H9 (cell line): Measurements from ENCODE around the gene DSCAM. TPM values are rescaled to one million over a fixed set of nuclear protein-coding genes. Genes with fewer than 3 reads are reported as not detected.

Source experiments
- DNase-seq: peaks from one replicate; pipeline ENCODE4 v3.0.0-alpha.2; 2017
- H2AFZ ChIP-seq: one replicate; pipeline ENCODE4 v1.6.1; 2013; ENCODE audit warnings: mild to moderate bottlenecking, low read length, control low read depth, moderate library complexity
- H2AK5ac ChIP-seq: 2 replicates; pipeline ENCODE4 v1.6.1; 2013; ENCODE audit warnings: low read length, control low read depth, mixed read lengths; ENCODE audit not compliant: insufficient read length
- H2BK120ac ChIP-seq: one replicate; pipeline ENCODE4 v1.6.1; 2013; ENCODE audit warnings: low read depth, mild to moderate bottlenecking, low read length, control low read depth, inconsistent platforms; ENCODE audit not compliant: poor library complexity, severe bottlenecking
- H2BK12ac ChIP-seq: 2 replicates; pipeline ENCODE4 v1.6.1; 2013; ENCODE audit warnings: low read length, control low read depth, mixed read lengths, low read depth; ENCODE audit not compliant: insufficient read length
- H2BK15ac ChIP-seq: 2 replicates; pipeline ENCODE4 v1.6.1; 2013; ENCODE audit warnings: low read depth, low read length, control low read depth
- H2BK20ac ChIP-seq: one replicate; pipeline ENCODE4 v1.6.1; 2013; ENCODE audit warnings: low read depth, mild to moderate bottlenecking, low read length, control low read depth, inconsistent platforms; ENCODE audit not compliant: poor library complexity, severe bottlenecking
- H2BK5ac ChIP-seq: 2 replicates; pipeline ENCODE4 v1.6.1; 2013; ENCODE audit warnings: low read length, control low read depth, mixed read lengths; ENCODE audit not compliant: insufficient read length
- H3K14ac ChIP-seq: 2 replicates; pipeline ENCODE4 v1.6.1; 2013; ENCODE audit warnings: low read length, control low read depth; ENCODE audit not compliant: insufficient read depth
- H3K18ac ChIP-seq: 2 replicates; pipeline ENCODE4 v1.6.1; 2013; ENCODE audit warnings: low read depth, mild to moderate bottlenecking, mixed read lengths, low read length, control low read depth; ENCODE audit not compliant: insufficient read length
- H3K23ac ChIP-seq: 2 replicates; pipeline ENCODE4 v1.6.1; 2013; ENCODE audit warnings: low read length, control low read depth, mixed read lengths, low read depth; ENCODE audit not compliant: insufficient read length
- H3K23me2 ChIP-seq: 2 replicates; pipeline ENCODE4 v1.6.1; 2013; ENCODE audit warnings: low read depth, mild to moderate bottlenecking, mixed read lengths, low read length, control low read depth; ENCODE audit not compliant: insufficient read length, poor library complexity, severe bottlenecking
- H3K27ac ChIP-seq: 2 replicates; pipeline ENCODE4 v1.5.1; 2013; ENCODE audit warnings: low read length, control low read depth, mixed read lengths, low read depth; ENCODE audit not compliant: insufficient read length
- H3K27me3 ChIP-seq: 2 replicates; pipeline ENCODE4 v1.6.1; 2013; ENCODE audit warnings: low read length, control low read depth, inconsistent platforms; ENCODE audit not compliant: insufficient read depth
- H3K4ac ChIP-seq: 2 replicates; pipeline ENCODE4 v1.6.1; 2013; ENCODE audit warnings: low read depth, mild to moderate bottlenecking, control low read depth, inconsistent platforms, low read length, moderate library complexity
- H3K4me1 ChIP-seq: 2 replicates; pipeline ENCODE4 v1.6.1; 2013; ENCODE audit warnings: low read length, control low read depth, inconsistent platforms; ENCODE audit not compliant: insufficient read depth
- H3K4me2 ChIP-seq: 2 replicates; pipeline ENCODE4 v1.6.1; 2013; ENCODE audit warnings: low read length, control low read depth, mixed read lengths; ENCODE audit not compliant: insufficient read length, insufficient read depth
- H3K56ac ChIP-seq: 2 replicates; pipeline ENCODE4 v1.6.1; 2013; ENCODE audit warnings: low read depth, mild to moderate bottlenecking, mixed read lengths, low read length, control low read depth; ENCODE audit not compliant: insufficient read length
- H3K79me1 ChIP-seq: 2 replicates; pipeline ENCODE4 v1.6.1; 2013; ENCODE audit warnings: low read depth, mild to moderate bottlenecking, moderate library complexity, low read length, control low read depth, inconsistent platforms; ENCODE audit not compliant: insufficient read depth, poor library complexity, severe bottlenecking
- H3K79me2 ChIP-seq: 2 replicates; pipeline ENCODE4 v1.6.1; 2013; ENCODE audit warnings: low read length, control low read depth, inconsistent platforms; ENCODE audit not compliant: insufficient read depth
- H3K9ac ChIP-seq: 2 replicates; pipeline ENCODE4 v1.6.1; 2013; ENCODE audit warnings: low read length, control low read depth, mixed read lengths; ENCODE audit not compliant: insufficient read length; ENCODE audit errors: extremely low read depth
- H3K9me3 ChIP-seq: one replicate; pipeline ENCODE4 v1.6.1; 2013; ENCODE audit warnings: low read depth, low read length, inconsistent platforms; ENCODE audit not compliant: control insufficient read depth
- H3T11ph ChIP-seq: one replicate; pipeline ENCODE4 v1.6.1; 2013; ENCODE audit warnings: mild to moderate bottlenecking, low read length, control low read depth, inconsistent platforms
- H4K20me1 ChIP-seq: one replicate; pipeline ENCODE4 v1.6.1; 2013; ENCODE audit not compliant: control insufficient read depth, insufficient read length, insufficient read depth
- H4K5ac ChIP-seq: 2 replicates; pipeline ENCODE4 v1.6.1; 2013; ENCODE audit warnings: low read depth, mild to moderate bottlenecking, mixed read lengths, low read length, control low read depth; ENCODE audit not compliant: insufficient read length
- H4K8ac ChIP-seq: replicated peaks from 2 replicates; pipeline ENCODE4 v1.6.1; 2013; ENCODE audit warnings: low read length, control low read depth, mixed read lengths, low read depth; ENCODE audit not compliant: insufficient read length
- H4K91ac ChIP-seq: 2 replicates; pipeline ENCODE4 v1.6.1; 2013; ENCODE audit warnings: low read depth, mild to moderate bottlenecking, moderate library complexity, mixed read lengths, low read length, control low read depth; ENCODE audit not compliant: insufficient read length
- H3K27ac Mint-ChIP-seq, 3 experiments: 2 replicates in 2 of 3; 3 replicates in 1 of 3; pipeline ENCODE4 v1.8.0; 2020 to 2021; ENCODE audit warnings: mixed read lengths in 3 of 3, mild to moderate bottlenecking in 1 of 3, moderate library complexity in 1 of 3
- H3K27me3 Mint-ChIP-seq: 2 replicates; pipeline ENCODE4 v1.8.0; 2021; ENCODE audit warnings: low read depth, mild to moderate bottlenecking, moderate library complexity, mixed read lengths
- H3K36me3 Mint-ChIP-seq, 3 experiments: 2 replicates in 2 of 3; 3 replicates in 1 of 3; pipeline ENCODE4 v1.8.0; 2020 to 2021; ENCODE audit warnings: low read depth in 3 of 3, mixed read lengths in 3 of 3; ENCODE audit not compliant: insufficient read depth in 1 of 3
- H3K4me1 Mint-ChIP-seq, 2 experiments: 2 replicates each; pipeline ENCODE4 v1.8.0; 2020; ENCODE audit warnings: mixed read lengths in 2 of 2
- H3K4me3 Mint-ChIP-seq, 2 experiments: 2 replicates in 1 of 2; 3 replicates in 1 of 2; pipeline ENCODE4 v1.8.0; 2020 to 2021; ENCODE audit warnings: mild to moderate bottlenecking in 2 of 2, mixed read lengths in 2 of 2, moderate library complexity in 1 of 2
- H3K9me3 Mint-ChIP-seq, 2 experiments: 2 replicates in 1 of 2; 3 replicates in 1 of 2; pipeline ENCODE4 v1.8.0; 2020; ENCODE audit warnings: mild to moderate bottlenecking in 2 of 2, mixed read lengths in 2 of 2, moderate library complexity in 1 of 2
- CTCF ChIP-seq: fragments of 200-600 bp; sonication (generic); conservative IDR thresholded peaks from 3 replicates; pipeline ENCODE4 v1.8.0; 2021; ENCODE audit warnings: antibody characterized with exemption, mild to moderate bottlenecking
- WGBS: extraction: QIAGEN DNeasy Blood & Tissue Kit; methylation state at CpG from one replicate; pipeline ENCODE4 v1.1.7; 2013; ENCODE audit warnings: missing lambda C conversion rate, low lambda C conversion rate, mixed read lengths; ENCODE audit not compliant: insufficient read length; ENCODE audit errors: extremely low coverage; 5-methylcytosine and 5-hydroxymethylcytosine counted together
- total RNA-seq: library from RNA; stranded (reverse); gene quantifications from 2 replicates; pipeline ENCODE4 v1.2.1, GENCODE V29; 2021

DSCAM gene
- total RNA-seq, 1 experiment from 2014 or later, result 0.17 TPM

- no peak overlapping the region for H2BK15ac ChIP-seq
- no peak for DNase-seq
- peaks cover 11 to 25% of the 10 kb centered on the region in 2 experiments for H3K9me3 Mint-ChIP-seq
- no peak overlapping the region for H2BK20ac ChIP-seq
- peaks cover 8 to 16% (median 9%) of the 10 kb centered on the region in 3 experiments for H3K36me3 Mint-ChIP-seq
- no peak overlapping the region for H2AFZ ChIP-seq
- H3K4ac ChIP-seq, result no peak overlapping the region
- no peak overlapping the region for H4K5ac ChIP-seq
- no peaks in the 10 kb centered on the region for H4K20me1 ChIP-seq
- H2BK120ac ChIP-seq, result no peak overlapping the region
- no peak overlapping the region for H3K18ac ChIP-seq
- no peaks in the 10 kb centered on the region for H3K79me2 ChIP-seq
- no peak overlapping the region for H2AK5ac ChIP-seq
- H3K56ac ChIP-seq, result no peak overlapping the region
- TF ChIP-seq CTCF, result no peak
- no peaks in the 10 kb centered on the region for H3K4me1 ChIP-seq
- H3K9me3 ChIP-seq, result no peaks in the 10 kb centered on the region
- H3K27me3 Mint-ChIP-seq, result peaks cover 1% of the 10 kb centered on the region; the same call in 1 of the 2 replicates
- H3T11ph ChIP-seq, result no peak overlapping the region
- H3K27ac Mint-ChIP-seq, result no peak overlapping the region
- H3K4me1 Mint-ChIP-seq, result no peaks in the 10 kb centered on the region
- WGBS, result no CpG with 5 or more reads among the region's 3 CpGs
- H3K4me3 Mint-ChIP-seq, result no peak overlapping the region
- no peaks in the 10 kb centered on the region for H3K27me3 ChIP-seq
- H3K14ac ChIP-seq, result no peak overlapping the region
- no peak overlapping the region for H2BK12ac ChIP-seq
- H3K23me2 ChIP-seq, result no peaks in the 10 kb centered on the region
- H4K8ac ChIP-seq, result no peak overlapping the region
- H3K23ac ChIP-seq, result no peak overlapping the region
- no peak overlapping the region for H2BK5ac ChIP-seq
- H3K79me1 ChIP-seq, result no peaks in the 10 kb centered on the region
- no peak overlapping the region for H3K9ac ChIP-seq
- H3K27ac ChIP-seq, result no peak overlapping the region
- H4K91ac ChIP-seq, result no peak overlapping the region
- H3K4me2 ChIP-seq, result no peak overlapping the region
Measured at GRCh38 chr21:40646651-40647050, 200.3 kb downstream of the DSCAM start.
